ENCODE measurements around the gene RAB11FIP4.

The RAB11FIP4 gene

GRCh38 chr17:31413081-31413799, 21.8 kb downstream of the RAB11FIP4 start:
- no peak overlapping the region for H3K27ac Mint-ChIP-seq
- H3K27me3 Mint-ChIP-seq = no peaks in the 10 kb centered on the region
- H3K4me3 Mint-ChIP-seq = no peak overlapping the region
- no peaks in the 10 kb centered on the region for H3K9me3 Mint-ChIP-seq
- H3K36me3 Mint-ChIP-seq (ENCODE audit: low read depth) = no peaks in the 10 kb centered on the region
- H3K4me1 Mint-ChIP-seq (ENCODE audit: low read depth) = no peaks in the 10 kb centered on the region

- Mint-ChIP-seq H3K4me3 (no peak overlapping the region), H3K9me3 (no peaks in the 10 kb centered on the region), H3K4me1 (ENCODE audit: low read depth) (no peaks in the 10 kb centered on the region), H3K27ac (no peak overlapping the region), H3K27me3 (no peaks in the 10 kb centered on the region), H3K36me3 (ENCODE audit: low read depth) (no peaks in the 10 kb centered on the region)
These were observed 22.5 kb downstream of the RAB11FIP4 start for GRCh38 chr17:31413874-31414549.

GRCh38 chr17:31414550-31414918, 23.1 kb downstream of the RAB11FIP4 start:
- Mint-ChIP-seq H3K9me3 (no peaks in the 10 kb centered on the region), H3K27me3 (no peaks in the 10 kb centered on the region), H3K36me3 (ENCODE audit: low read depth) (no peaks in the 10 kb centered on the region), H3K4me1 (ENCODE audit: low read depth) (no peaks in the 10 kb centered on the region), H3K27ac (no peak overlapping the region), H3K4me3 (no peak overlapping the region)

- no peak overlapping the region for H3K4me3 Mint-ChIP-seq
- no peaks in the 10 kb centered on the region for H3K36me3 Mint-ChIP-seq (ENCODE audit: low read depth)
- no peak overlapping the region for H3K27ac Mint-ChIP-seq
- H3K4me1 Mint-ChIP-seq (ENCODE audit: low read depth) = no peaks in the 10 kb centered on the region
- no peaks in the 10 kb centered on the region for H3K27me3 Mint-ChIP-seq
- no peaks in the 10 kb centered on the region for H3K9me3 Mint-ChIP-seq
These were observed 23.6 kb downstream of the RAB11FIP4 start for GRCh38 chr17:31415004-31415454.

GRCh38 chr17:31415640-31416502, 24.4 kb downstream of the RAB11FIP4 start:
- Mint-ChIP-seq H3K27me3 (no peaks in the 10 kb centered on the region), H3K36me3 (ENCODE audit: low read depth) (no peaks in the 10 kb centered on the region), H3K27ac (no peak overlapping the region), H3K4me3 (no peak overlapping the region), H3K4me1 (ENCODE audit: low read depth) (no peaks in the 10 kb centered on the region), H3K9me3 (no peaks in the 10 kb centered on the region)

- Mint-ChIP-seq H3K9me3 (no peaks in the 10 kb centered on the region), H3K27ac (no peak overlapping the region), H3K4me1 (ENCODE audit: low read depth) (no peaks in the 10 kb centered on the region), H3K4me3 (no peak overlapping the region), H3K27me3 (no peaks in the 10 kb centered on the region), H3K36me3 (ENCODE audit: low read depth) (no peaks in the 10 kb centered on the region)
These were observed 25.0 kb downstream of the RAB11FIP4 start for GRCh38 chr17:31416503-31416923.

- Mint-ChIP-seq H3K27ac (no peak overlapping the region), H3K36me3 (ENCODE audit: low read depth) (no peaks in the 10 kb centered on the region)
These were observed 25.7 kb downstream of the RAB11FIP4 start for GRCh38 chr17:31417051-31417792.

GRCh38 chr17:31418773-31419350, 27.4 kb downstream of the RAB11FIP4 start:
- peaks cover 11% of the 10 kb centered on the region for H3K9me3 Mint-ChIP-seq
- no peak overlapping the region for H3K4me3 Mint-ChIP-seq
- peaks cover 11% of the 10 kb centered on the region for H3K27me3 Mint-ChIP-seq
- no peaks in the 10 kb centered on the region for H3K4me1 Mint-ChIP-seq (ENCODE audit: low read depth)
- H3K36me3 Mint-ChIP-seq (ENCODE audit: low read depth) = no peaks in the 10 kb centered on the region
- H3K27ac Mint-ChIP-seq = no peak overlapping the region

More at GRCh38 chr17:31417051-31417792, 25.7 kb downstream of the RAB11FIP4 start:
- Mint-ChIP-seq H3K4me1 (ENCODE audit: low read depth) (no peaks in the 10 kb centered on the region), H3K9me3 (peaks cover 2% of the 10 kb centered on the region), H3K27me3 (peaks cover 2% of the 10 kb centered on the region), H3K4me3 (no peak overlapping the region)

- Mint-ChIP-seq H3K27ac (no peak overlapping the region), H3K4me1 (ENCODE audit: low read depth) (no peaks in the 10 kb centered on the region), H3K9me3 (peaks cover 11% of the 10 kb centered on the region), H3K4me3 (no peak overlapping the region), H3K36me3 (ENCODE audit: low read depth) (no peaks in the 10 kb centered on the region), H3K27me3 (peaks cover 11% of the 10 kb centered on the region)
These were observed 31.0 kb downstream of the RAB11FIP4 start for GRCh38 chr17:31422443-31422842.

- Mint-ChIP-seq H3K27me3 (peaks cover 14% of the 10 kb centered on the region), H3K36me3 (ENCODE audit: low read depth) (no peaks in the 10 kb centered on the region), H3K27ac (no peak overlapping the region), H3K4me3 (no peak overlapping the region), H3K4me1 (ENCODE audit: low read depth) (no peaks in the 10 kb centered on the region), H3K9me3 (peaks cover 11% of the 10 kb centered on the region)
These were observed 33.4 kb downstream of the RAB11FIP4 start for GRCh38 chr17:31424944-31425281.

GRCh38 chr17:31425282-31426040, 34.0 kb downstream of the RAB11FIP4 start:
- Mint-ChIP-seq H3K27me3 (peaks cover 16% of the 10 kb centered on the region), H3K4me1 (ENCODE audit: low read depth) (no peaks in the 10 kb centered on the region), H3K4me3 (no peak overlapping the region), H3K36me3 (ENCODE audit: low read depth) (no peaks in the 10 kb centered on the region), H3K27ac (no peak overlapping the region), H3K9me3 (peaks cover 11% of the 10 kb centered on the region)

GRCh38 chr17:31427684-31428083, 36.2 kb downstream of the RAB11FIP4 start:
- Mint-ChIP-seq H3K4me1 (ENCODE audit: low read depth) (no peaks in the 10 kb centered on the region), H3K36me3 (ENCODE audit: low read depth) (no peaks in the 10 kb centered on the region), H3K4me3 (no peak overlapping the region), H3K27me3 (peaks cover 16% of the 10 kb centered on the region), H3K9me3 (peaks cover 7% of the 10 kb centered on the region), H3K27ac (no peak overlapping the region)

GRCh38 chr17:31428111-31428510, 36.6 kb downstream of the RAB11FIP4 start:
- Mint-ChIP-seq H3K27ac (no peak overlapping the region), H3K9me3 (peaks cover 5% of the 10 kb centered on the region), H3K4me1 (ENCODE audit: low read depth) (peaks cover 2% of the 10 kb centered on the region), H3K36me3 (ENCODE audit: low read depth) (no peaks in the 10 kb centered on the region), H3K27me3 (peaks cover 14% of the 10 kb centered on the region), H3K4me3 (no peak overlapping the region)

GRCh38 chr17:31428512-31428911, 37.0 kb downstream of the RAB11FIP4 start:
- peaks cover 4% of the 10 kb centered on the region for H3K4me1 Mint-ChIP-seq (ENCODE audit: low read depth)
- no peak overlapping the region for H3K4me3 Mint-ChIP-seq
- H3K27ac Mint-ChIP-seq = no peak overlapping the region

More at GRCh38 chr17:31428512-31428911, 37.0 kb downstream of the RAB11FIP4 start:
- Mint-ChIP-seq H3K27me3 (peaks cover 10% of the 10 kb centered on the region), H3K36me3 (ENCODE audit: low read depth) (no peaks in the 10 kb centered on the region), H3K9me3 (peaks cover 1% of the 10 kb centered on the region)

All from stimulated activated naive CD8-positive, alpha-beta T cell treated with anti-CD3 and anti-CD28 coated beads, Interleukin-15, Interleukin-2, amounts not matched to agents 100 ng/mL and 50 ng/mL, for 24 hours (primary cell).